Effector CD4-positive, alpha-beta T cell (primary cell): ENCODE measurements around the gene FAM181A.

Experiments used
- DNase-seq: peaks from one replicate; pipeline ENCODE4 v3.0.0-alpha.2; 2020

The FAM181A gene

DNA sequence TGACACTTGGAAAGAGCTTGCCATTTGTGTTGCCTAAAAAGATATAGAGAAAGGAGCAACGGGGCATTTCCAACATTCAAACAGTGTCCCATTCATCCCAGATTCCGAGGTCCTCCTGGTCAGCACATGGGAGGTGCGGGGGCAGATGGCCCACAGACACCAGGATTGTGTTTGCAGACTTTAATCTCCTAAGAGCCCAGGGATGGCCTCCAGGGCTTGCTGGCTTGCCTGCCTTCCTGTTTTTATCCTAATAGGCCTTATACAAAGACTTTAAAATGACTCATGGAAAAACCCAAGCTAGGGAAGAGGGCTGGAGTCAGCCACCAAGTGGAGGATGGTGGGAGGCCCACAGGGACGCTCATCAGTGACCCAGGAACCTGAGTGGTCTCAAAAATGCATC is 21.5 kb upstream of the FAM181A start:
- no peak for DNase-seq

DNA sequence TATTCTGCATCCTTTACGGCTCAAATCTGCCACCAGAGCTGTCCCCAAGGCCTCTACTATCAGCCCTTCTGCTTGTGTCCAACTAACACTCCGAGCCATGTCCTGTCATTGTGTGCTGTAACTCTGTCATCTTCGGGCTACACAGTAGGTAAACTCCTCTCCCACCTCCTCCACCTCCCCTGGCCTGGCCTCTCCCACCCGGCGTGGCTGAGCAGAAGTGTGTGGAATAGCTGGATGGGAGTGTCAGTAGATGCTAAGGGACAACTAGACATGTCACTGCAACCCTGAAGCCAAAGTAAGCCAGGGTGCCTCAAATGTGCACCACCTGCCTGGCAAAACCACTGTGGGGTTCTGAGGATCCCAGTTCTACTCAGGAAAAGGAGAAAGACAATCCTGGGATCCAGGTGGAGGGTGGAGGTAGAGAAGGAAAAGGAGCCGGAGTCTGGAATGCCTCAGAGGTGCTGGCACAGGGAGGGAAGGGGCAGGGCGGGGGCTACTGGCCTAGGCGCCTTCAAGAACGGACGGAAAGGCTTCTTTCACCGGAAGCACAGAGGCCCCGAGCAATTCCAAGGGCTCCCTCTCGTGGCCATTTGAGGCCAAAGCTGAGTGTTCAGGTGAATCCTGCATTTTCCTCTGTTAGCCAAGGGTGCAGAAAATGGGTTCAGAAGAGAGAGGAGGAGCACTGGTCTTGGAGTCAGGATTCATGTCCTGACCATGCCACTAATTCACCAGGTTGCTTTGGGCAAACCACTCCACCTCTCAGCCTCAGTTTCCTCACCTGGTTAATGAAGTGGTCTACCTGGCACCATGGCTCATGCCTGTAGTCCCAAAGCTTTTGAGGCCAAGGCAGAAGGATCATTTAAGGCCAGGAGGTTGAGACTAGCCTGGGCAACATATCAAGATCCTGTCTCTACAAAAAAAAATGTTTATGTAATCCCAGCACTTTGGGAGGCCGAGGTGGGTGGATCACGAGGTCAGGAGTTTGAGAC is 20.5 kb upstream of the FAM181A start:
- DNase-seq: peak; percentile 34

DNA sequence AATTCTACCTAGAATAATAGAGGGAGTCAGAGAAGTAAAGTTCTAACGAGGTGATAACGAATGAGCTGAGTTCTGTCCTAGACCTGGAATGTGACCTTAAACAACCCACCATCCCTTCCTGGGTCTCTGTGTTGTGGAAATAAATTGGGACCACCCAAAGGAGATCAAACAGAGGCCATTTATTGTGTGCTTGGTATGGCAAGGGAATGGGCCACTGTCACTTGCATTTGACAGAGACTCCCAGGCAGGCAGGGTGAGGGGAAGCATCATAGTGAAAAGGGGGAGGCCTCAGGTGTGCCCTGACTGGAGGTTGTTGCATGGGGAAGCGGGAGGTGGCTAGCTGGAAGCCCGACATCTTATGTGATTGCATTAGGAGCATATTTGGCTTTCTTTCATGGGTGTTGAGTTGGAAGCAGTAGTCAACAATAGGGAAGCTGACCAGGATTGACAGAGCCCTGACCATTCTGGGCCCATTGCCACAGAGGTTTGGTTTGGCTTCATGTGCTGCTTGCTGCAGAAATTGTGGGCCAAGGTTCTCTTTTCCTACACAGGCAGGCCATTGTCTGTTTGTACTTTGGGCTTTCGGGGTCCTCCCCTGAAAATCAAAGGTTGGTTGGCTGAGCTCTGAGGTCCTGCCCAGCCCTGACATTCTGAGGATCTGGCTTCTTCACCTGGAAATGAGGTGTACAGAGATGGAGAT is 17.6 kb upstream of the FAM181A start:
- DNase-seq: no peak

DNA sequence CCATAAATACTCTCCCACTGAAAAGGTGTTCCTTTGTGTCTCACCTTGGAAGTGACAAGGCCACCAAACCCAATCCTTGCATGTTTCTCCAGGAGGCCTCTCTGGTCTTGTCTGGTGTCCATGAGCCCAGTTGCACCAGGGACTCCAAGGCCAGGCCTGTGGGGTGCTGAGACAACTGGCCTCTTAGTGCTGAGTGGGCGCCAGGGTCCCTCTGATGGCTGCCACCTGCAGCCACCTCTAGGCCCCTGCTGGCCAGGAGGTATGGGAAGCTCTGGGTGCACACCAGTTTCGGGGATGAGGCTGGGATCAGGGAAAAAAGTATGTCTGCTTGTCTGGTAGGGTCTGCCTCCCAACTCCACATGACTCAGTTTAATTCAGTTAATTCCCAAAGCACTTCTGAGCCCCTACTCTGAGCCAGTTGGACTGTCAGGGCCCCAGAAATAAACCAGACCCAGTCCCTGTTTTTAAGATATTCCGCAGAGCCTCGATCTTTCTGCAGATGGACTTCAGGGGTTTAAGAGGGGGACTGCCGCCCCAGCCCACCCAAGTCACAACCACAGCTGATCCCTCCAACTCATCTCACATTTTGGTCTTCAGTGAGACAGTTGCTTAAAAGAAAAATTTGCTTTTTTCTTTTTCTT is 15.0 kb upstream of the FAM181A start:
- DNase-seq: no peak

DNA sequence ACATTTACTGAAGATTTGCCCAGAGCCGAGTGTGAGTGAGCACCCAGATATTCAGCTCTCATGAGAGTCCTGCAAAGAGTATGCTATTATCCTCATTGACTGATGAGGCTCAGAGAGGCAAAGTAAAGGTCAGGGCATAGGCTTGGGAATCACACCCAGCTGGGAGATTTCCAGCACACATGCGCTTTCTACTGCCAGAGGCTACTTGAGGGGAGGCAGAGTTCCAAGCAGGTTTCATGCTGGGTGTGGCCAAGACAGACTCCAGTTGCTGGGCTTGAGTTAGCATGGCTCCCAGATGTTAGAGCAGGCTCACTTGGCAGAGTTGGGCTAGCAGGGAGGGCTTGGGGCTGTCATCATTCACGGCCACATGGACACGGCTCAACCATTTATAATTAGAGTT is 14.4 kb upstream of the FAM181A start:
- no peak for DNase-seq

DNA sequence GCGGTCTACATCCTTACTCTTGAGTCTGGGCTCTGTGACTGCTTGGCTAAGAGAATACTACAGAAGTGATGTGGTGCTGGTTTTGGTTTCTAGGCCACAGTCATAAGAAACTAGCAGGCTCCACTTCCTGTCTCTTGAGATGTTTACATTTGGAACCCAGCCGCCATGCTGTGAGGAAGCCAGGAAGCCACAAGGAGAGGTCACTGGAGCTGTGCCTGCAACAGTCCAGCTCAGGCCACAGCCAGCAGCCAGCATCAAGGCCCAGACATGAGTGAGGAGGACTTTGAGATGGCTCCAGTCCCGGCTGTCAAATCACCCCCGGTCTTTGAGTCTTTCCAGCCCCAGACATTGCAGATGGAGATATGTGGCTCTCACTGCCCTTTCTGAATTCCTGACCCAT is 12.9 kb upstream of the FAM181A start:
- DNase-seq: no peak

DNA sequence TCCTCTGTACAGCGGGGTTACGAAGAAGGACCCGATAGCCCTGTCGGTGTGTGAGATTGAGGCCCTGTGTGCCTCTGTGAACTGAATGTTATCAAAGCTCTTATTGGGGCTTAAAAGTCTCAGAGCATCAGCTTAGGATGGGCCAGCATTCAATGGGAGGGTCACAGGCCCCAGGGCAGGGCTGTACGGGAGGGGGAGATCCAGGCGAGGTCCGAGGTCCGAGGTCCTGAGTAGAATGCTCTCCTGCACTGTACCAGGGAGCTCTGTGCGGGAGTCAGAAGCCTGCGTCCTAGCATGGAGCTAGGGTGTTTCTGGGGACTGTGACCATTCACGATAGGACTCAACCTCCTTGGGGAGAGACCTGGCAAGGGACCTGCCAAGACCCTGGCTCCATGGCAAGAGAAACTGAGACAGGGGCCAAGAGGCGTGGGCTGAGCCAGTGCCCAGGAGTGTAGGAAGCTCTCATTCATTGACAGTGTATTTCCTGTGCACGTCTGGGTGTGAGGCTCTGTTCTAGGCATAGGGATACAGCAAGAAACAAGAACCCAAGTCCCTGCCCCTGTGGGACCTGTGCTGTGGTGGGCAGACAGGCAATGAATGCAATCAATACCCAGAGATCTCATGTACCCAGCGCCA is 12.0 kb upstream of the FAM181A start:
- no peak for DNase-seq

DNA sequence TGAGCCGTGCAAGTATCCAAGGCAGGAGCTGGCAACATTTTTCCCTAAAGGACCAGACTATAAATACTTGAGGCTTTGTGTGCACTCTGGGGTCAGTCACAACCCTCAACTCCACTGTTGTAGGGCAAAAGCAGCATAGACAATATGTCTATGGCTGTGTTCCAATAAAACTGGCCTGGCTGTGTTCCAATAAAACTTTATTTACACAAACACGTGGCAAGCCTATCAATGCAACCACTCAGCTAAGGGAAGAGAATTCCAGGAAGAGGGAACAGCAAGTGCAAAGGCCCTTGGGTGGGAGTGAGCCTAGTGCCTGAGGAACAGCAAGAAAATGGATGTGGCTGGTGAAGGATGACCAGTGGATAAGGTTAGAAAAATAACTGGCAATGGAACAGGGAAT is 11.3 kb upstream of the FAM181A start:
- no peak for DNase-seq

DNA sequence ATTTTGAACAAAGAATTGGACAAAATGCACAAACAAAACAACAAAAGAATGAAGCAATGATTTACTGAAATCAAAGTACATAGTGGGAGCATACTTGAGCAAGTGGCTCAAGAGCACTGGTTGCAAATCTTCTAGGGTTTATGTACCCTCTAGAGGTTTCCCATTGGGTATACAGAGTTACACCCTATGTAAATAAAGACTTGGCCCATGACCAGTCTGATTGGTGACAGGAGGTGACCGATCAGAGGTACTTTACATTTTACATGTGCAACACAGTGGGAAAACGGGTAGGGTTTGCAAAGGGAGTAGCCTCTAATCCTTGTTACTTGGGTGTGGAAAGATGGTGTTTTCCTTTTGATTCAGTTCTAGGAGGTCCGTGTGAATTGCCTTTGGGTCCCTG is 10.6 kb upstream of the FAM181A start:
- no peak for DNase-seq

DNA sequence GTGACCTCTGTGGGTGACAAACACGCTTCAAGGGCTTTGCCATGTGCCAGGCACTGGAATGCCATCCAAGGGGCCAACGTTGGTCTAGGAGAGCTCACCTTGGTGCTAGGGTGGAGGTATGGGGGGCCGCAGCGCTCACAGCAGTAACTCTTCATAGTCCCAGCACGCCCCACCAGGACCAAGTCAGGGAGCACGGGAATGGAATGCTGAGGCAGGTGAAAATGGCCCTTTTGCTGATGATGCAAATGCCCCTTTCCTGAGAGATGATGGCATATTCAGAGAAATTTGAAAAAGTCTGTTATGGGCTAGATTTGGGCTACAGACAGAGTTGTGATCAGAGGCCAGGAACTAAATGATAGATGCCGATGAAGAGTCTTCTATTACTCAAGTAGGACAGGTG is 10.0 kb upstream of the FAM181A start:
- no peak for DNase-seq

DNA sequence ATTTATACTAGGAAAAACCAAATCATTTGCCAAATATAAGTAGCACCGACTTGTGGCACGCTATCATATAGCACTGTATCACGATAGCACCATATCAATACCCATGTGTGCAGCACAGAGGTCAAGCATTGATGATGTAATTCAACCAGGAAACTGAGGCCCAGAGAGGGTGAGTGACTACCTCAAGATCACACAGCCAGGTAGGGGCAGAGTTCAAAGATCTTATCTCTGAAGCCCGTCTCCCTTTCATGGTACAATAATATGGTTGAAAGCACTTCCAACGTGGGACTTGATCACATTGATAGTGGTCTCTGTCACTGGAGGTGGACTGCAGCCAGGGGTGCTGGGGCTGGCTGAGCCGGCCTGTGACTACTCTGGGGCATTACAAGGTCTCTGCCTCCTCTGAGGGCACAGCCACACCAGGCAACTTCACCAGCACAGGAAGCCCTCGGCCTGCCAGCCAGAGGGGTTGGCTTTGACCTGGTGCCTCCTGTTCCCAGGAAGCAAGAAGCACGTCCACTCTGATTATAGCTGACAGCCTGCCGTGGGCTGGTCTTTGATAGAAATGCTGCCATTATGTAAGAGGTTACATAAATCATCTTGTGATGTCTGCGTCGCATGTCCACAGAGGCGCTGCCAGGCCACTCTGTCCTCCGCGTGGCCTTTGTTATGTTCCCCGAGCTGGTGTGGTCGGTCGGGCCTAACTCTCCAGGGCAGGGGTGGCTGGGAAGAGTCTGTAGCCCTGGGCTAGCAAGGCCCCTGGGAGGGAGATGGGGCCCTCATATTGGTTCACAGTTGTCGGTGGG is 5.9 kb upstream of the FAM181A start:
- no peak for DNase-seq

DNA sequence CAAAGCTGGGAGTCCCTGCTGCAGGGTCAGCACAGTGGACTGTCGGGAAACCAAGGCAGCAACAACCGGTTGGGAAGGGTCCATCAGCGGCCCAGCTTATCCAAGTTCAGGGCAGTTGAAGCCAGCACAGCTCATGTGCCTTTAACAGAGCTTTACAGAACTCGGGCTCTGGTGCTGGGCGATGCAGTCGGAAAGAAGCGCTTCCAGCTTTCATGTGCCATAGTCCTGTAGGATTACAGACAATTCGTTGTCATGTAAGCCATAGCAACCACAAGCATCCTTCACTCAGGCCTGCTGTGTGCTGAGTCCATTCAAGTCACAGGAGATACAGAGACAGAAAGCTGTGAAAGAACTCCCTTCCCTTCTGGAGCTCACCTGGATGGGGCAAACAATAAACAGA is 3.5 kb upstream of the FAM181A start:
- DNase-seq: no peak

DNA sequence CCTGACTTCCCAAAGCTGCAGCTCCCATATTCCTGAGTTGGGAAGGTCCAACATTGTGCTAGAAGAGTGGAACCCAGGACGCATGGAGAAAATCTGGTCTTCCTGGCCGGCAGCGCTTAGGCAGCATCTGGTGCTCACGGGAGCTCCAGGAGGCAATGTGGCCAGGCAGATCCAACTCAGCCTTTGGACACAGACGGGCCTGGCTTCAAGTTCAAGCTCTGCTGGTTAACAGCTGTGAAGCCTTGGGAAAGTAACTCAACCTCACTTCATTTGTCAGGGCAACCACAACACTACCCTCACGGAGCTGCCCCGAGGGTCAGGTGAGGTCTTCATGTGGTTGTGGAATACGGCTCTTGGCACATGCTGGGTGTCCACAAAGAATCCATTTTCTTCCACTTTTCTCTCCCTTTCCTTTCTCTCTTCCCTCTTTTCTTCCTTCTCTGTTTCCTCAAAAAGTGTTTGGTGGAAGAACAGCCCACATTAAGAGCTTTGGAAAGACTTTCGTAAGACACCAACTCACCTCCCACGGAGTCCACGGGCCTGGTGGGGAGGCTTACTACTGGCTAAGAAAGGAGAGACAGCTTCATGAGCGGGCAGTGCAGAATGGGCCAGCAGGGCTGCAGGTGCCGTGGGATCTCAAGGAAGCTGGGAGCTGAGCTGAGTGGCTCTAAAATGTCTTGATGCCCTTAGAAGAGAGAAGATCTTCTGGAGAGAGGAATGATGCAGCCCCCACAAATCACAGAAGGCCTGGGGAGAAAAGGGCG is 2.4 kb upstream of the FAM181A start:
- DNase-seq: no peak

DNA sequence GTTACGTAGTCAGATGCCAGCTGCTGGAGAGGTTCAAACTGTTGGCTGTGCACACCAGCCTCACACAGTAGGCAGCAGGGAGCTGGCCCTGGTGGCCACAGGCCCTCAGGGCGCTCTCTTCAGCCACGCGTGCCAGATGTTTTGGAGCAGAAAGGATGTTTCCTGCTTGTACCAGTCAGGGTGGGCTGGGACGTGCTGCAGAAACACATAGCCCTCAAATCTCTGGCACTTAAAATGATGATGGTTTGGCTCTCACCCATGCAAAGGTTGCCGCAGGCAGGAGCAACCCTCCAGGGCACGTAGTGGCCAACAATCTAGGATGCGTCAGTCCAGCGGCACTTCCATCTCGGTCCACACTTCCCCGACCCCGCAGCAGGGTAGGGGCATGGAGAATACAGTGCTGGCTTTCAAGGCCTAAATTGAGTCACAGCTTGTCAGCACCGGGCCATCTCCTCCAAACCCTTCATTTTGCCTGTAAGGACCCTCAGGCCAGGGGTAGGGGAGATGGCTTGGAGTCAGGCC is 1.7 kb upstream of the FAM181A start:
- DNase-seq: no peak

DNA sequence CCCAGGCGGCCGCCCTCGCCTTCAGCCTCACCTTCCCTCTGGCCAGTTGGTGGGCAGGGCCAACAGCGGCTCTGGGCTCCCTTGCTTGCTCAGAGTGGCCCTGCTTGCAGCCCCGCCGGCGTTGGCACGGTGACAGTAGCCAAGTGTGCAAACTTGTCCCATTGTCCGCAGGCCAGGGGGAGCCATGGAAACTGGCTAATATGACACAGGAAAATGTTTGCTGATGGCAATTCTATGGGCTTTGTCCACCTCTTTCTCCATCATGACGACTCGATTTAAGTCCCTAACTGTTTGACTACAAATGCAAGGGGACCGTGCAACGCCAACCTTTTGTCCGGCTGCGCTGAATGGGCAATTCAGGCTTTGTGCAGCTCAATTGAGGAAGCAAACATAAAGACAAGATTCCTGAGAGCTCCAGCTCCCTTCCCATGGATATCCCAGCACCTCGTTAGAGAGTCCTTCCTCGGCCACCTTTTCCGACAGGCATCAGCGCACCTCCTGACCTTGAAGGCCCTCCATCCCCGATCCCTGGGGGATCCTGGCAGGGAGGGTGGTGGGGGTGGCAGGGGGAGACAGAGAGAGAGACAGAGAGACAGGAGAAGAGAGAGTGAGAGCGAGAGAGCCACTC is 785 bp upstream of the FAM181A start:
- no peak for DNase-seq

DNA sequence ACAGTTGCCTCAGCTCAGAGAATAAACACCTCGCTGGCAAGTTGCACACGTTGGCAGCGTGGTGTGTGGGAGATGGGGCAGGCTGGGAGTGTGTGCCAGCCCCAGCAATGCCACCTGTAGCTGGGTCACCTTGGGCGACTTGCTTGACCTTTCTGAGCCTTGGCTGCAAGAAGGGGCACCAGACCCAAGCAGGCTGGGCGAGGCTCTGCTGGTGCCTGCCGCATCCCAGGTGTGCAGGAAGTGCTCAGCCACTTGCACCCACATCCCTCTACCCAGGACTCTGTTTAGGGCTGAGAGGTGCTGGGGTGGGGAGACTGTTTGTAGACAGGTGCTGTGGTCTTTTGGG is 629 bp downstream of the FAM181A start:
- DNase-seq: no peak

DNA sequence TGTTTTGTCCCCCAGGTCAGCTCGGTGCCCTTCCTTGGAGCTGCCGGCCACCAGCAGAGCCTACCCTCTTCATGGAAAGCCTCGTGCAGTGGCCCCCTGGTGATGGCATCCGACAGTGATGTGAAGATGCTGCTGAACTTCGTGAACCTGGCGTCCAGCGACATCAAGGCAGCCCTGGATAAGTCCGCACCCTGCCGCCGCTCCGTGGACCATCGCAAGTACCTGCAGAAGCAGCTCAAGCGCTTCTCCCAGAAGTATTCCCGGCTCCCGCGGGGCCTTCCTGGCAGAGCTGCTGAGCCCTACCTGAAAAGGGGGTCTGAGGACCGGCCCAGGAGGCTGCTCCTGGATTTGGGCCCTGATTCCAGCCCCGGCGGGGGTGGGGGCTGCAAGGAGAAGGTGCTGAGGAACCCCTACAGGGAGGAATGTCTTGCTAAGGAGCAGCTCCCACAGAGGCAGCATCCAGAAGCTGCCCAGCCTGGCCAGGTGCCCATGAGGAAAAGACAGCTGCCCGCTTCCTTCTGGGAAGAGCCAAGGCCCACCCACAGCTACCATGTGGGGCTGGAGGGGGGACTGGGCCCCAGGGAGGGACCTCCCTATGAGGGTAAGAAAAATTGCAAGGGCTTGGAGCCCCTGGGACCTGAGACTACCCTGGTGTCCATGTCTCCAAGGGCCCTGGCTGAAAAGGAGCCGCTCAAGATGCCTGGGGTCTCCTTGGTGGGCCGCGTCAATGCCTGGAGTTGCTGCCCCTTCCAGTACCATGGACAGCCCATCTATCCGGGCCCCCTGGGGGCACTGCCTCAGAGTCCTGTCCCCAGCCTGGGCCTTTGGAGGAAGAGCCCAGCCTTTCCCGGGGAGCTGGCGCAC is 1.3 kb downstream of the FAM181A start:
- no peak for DNase-seq

DNA sequence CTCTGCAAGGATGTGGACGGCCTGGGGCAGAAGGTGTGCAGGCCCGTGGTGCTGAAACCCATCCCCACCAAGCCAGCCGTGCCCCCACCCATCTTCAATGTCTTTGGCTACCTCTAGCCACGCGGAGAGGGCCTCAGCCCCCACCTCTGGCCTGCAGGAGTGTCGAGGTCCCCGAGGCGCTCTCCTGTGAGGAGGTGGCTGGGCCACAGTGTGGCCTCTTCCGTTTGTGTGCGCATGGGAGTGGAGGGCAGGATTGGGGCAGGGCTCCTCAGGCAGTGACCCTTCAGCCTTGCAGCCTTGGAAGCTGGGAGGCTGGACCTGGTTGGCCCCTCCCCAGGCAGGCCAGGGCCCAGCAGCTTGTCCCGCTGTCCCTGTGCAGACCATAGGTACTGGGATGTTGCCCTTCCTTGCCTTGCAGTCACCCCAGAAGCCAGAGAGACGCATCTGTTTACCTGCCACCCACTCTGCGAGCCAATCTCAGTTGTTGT is 1.9 kb downstream of the FAM181A start:
- no peak for DNase-seq

DNA sequence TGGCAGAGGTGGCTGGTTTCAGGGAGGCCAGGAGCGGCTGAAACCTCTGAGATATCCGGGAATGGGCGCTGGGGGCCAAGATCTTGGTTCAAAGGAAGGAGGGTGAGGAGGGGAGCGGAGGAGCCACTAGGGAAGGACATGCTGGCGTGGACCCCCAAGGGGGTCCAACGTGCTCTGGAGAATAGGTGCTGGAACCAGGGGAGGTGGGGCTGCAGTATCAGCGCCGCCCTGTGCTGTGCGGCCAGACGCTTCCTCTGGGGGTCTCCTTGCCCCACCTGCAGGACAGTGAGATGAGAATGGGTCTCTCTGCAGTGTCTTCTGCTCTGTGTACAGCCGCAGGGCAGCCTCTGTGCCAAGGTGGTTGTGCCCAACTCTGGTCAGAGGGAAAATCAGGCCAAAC is 2.5 kb downstream of the FAM181A start:
- DNase-seq: no peak
